HUES6 (cell line): ENCODE results near the gene SNTG2.

Experiments
- H3K27ac ChIP-seq: 2 replicates; pipeline ENCODE4 v1.7.0; 2013; ENCODE audit warnings: low read depth, mild to moderate bottlenecking, low read length, inconsistent platforms
- H3K27me3 ChIP-seq: 2 replicates; pipeline ENCODE4 v1.6.1; 2013; ENCODE audit warnings: low read length; ENCODE audit not compliant: control insufficient read depth, insufficient read depth
- H3K36me3 ChIP-seq: 2 replicates; pipeline ENCODE4 v1.6.1; 2013; ENCODE audit warnings: low read length; ENCODE audit not compliant: control insufficient read depth, insufficient read depth
- H3K4me1 ChIP-seq: 2 replicates; pipeline ENCODE4 v1.6.1; 2013; ENCODE audit warnings: low read length; ENCODE audit not compliant: control insufficient read depth, insufficient read depth
- H3K4me3 ChIP-seq: 2 replicates; pipeline ENCODE4 v1.5.1; 2013; ENCODE audit warnings: low read depth, low read length
- H3K9ac ChIP-seq: one replicate; pipeline ENCODE4 v1.6.1; 2013; ENCODE audit warnings: mild to moderate bottlenecking, low read length
- H3K9me3 ChIP-seq: 2 replicates; pipeline ENCODE4 v1.6.1; 2013; ENCODE audit warnings: low read depth, low read length; ENCODE audit not compliant: control insufficient read depth, insufficient read depth

SNTG2 gene

DNA sequence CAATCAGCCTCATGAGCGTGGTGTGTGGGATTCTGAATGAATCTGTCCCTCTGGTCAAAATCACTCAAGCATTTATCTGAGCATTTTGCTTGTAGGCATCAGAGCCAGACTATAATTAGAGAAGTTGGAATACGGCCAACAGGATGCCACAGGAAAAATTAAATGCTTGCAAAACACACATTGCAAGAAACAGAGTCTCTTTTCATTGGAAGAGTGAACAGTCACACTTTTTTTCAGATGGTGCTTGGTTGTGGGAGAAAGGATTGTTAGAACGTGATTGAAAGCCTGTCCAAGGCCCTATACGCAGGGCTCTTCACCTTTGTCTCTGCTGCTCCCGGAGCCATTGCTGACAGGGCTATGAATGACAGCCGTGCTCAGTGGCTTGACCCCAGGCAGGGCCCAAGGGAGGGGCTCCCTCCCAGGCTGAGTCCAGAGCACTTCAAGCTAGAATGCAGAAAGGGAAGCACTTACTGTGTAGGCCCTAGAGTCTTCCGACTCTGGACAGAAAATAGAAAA is 59.8 kb downstream of the SNTG2 start:
- no peak overlapping the region for H3K27ac ChIP-seq
- H3K4me3 ChIP-seq, result no peak overlapping the region
- H3K9me3 ChIP-seq, result no peaks in the 10 kb centered on the region
- H3K4me1 ChIP-seq, result no peaks in the 10 kb centered on the region
- peaks cover 5% of the 10 kb centered on the region; the same call in 1 of the 2 replicates for H3K27me3 ChIP-seq
- no peak overlapping the region for H3K9ac ChIP-seq
- no peaks in the 10 kb centered on the region for H3K36me3 ChIP-seq

DNA sequence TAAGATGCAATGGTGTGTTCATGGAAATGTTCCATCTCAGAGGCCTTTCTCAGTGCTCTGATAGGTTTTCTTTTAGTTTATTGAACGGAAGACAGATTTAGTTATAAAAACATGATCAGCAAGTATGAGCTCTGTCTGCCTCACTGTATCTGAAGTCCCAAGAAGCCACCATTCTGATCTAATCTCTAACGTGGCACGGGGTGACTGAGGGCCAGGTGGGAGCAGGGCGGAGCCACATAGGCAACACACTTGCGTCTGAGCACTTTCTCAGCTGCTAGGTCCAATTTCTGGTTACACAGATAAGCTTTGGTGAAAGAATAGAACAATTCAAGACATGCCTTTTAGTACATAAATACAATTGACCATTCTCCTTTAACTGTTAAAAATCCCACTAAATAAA is 60.4 kb downstream of the SNTG2 start:
- Histone ChIP-seq H3K9me3 (no peaks in the 10 kb centered on the region), H3K9ac (no peak overlapping the region), H3K4me1 (no peaks in the 10 kb centered on the region), H3K27me3 (peaks cover 5% of the 10 kb centered on the region; the same call in 1 of the 2 replicates), H3K36me3 (no peaks in the 10 kb centered on the region), H3K4me3 (no peak overlapping the region), H3K27ac (no peak overlapping the region)

DNA sequence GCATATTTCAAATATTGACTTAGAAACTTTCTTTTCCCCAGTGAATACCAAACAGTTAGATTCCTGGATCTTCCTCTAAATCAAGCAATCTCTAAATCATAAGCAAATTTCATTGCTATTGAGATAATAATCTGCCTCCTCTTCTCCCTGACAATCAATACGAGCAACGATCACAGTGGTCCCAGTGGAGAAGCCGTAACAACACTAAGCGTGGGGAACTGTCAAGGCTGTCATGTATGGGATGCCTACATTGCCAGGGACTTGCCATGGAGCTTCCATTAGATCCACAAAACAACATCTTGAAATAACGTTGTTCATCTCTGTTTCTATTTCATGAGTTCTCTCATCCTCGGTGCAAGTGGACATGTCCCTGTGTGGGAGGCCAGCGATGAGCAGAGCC is 61.3 kb downstream of the SNTG2 start:
- no peaks in the 10 kb centered on the region for H3K4me1 ChIP-seq
- no peak overlapping the region for H3K4me3 ChIP-seq
- H3K36me3 ChIP-seq, result no peaks in the 10 kb centered on the region
- H3K27me3 ChIP-seq, result peaks cover 5% of the 10 kb centered on the region; the same call in 1 of the 2 replicates
- no peak overlapping the region for H3K9ac ChIP-seq
- no peak overlapping the region for H3K27ac ChIP-seq
- H3K9me3 ChIP-seq, result no peaks in the 10 kb centered on the region

DNA sequence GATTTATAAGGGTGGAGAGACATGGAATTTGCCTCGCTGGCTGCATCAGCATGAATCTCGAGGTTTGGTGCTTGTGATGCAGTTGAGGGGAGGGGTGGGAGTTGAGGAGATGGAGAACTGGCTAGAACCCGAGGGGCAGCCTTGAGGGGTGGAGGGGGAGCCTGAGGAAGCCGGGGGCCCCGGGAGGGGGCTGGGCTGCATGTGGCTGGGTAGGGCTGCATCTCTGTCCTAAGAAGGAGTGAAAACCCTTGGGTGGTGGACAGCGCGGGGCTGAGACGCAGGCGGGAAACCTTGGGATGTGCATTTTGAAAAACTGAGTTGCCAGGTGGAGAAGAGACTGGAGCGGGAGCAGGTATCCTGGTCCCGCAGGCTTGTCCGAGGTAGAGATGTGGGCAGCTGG is 64.2 kb downstream of the SNTG2 start:
- H3K9ac ChIP-seq, result no peak overlapping the region

DNA sequence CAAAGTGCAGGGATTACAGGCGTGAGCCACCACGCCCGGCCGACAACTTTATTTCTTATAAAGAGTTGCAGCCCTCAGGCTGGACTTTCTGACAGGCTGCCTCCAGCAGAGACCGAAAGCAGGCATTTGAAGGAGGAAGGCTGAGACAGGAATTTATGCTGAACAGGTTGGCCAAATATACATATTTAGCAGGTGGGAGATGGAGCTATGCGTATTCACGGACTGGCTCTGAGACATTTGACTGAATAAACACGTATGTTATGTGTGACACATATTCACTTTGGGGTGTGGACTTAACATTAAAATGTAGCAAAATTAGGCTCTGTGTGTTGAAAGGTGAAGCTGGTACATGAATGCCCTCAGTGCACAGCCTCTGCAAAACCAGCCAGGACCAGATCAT is 65.9 kb downstream of the SNTG2 start:
- no peak overlapping the region for H3K27ac ChIP-seq
- H3K9ac ChIP-seq, result no peak overlapping the region
- H3K27me3 ChIP-seq, result peaks cover 5% of the 10 kb centered on the region; the same call in 1 of the 2 replicates
- H3K4me3 ChIP-seq, result no peak overlapping the region
- no peaks in the 10 kb centered on the region for H3K9me3 ChIP-seq
- no peaks in the 10 kb centered on the region for H3K36me3 ChIP-seq
- no peaks in the 10 kb centered on the region for H3K4me1 ChIP-seq

More for the DNA sequence above, 64.2 kb downstream of the SNTG2 start:
- Histone ChIP-seq H3K9me3 (no peaks in the 10 kb centered on the region), H3K27ac (no peak overlapping the region), H3K27me3 (peaks cover 5% of the 10 kb centered on the region; the same call in 1 of the 2 replicates), H3K4me3 (no peak overlapping the region), H3K4me1 (no peaks in the 10 kb centered on the region), H3K36me3 (no peaks in the 10 kb centered on the region)

DNA sequence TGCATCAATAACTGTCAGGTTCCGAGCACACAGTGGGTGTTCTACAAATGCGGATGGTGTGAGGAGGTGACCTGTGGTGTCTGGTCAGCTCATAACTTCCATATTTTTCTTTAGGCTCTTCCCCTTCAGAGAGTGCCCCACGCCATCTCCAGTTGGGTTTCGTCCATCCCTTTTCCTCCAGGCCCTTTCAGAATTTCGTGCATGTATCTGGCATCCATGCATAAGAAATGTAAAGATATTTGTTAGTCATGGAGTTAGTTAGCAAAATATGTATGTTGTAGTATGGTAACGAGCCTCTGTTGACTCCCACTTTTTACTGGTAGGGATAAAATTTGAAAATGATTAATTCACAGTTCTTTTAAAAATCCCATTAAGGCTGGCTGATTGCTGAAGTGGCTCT is 67.2 kb downstream of the SNTG2 start:
- no peaks in the 10 kb centered on the region for H3K36me3 ChIP-seq
- no peaks in the 10 kb centered on the region for H3K4me1 ChIP-seq
- no peak overlapping the region for H3K27ac ChIP-seq
- H3K27me3 ChIP-seq, result no peaks in the 10 kb centered on the region
- no peak overlapping the region for H3K4me3 ChIP-seq
- H3K9me3 ChIP-seq, result no peaks in the 10 kb centered on the region
- H3K9ac ChIP-seq, result no peak overlapping the region

DNA sequence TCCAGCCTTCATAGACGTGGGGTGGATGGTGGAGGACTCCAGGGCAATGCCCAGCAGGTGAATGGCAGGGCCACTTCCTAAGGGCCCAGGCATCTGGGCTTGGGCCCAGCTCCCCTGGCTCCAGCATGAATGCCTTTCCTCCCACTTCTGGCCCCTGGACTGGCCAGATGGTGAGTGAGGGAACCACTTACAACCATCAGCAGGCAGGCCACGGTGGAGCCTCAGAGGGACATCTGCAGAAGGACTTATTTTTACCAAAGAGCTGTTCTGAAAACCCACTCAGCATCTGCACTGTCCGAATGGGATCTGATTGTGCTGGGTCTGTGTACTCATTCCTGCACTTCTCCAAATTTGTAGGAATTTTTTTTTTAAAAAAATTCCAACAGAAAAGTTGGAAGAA is 69.6 kb downstream of the SNTG2 start:
- Histone ChIP-seq H3K36me3 (no peaks in the 10 kb centered on the region), H3K9me3 (no peaks in the 10 kb centered on the region), H3K27me3 (no peaks in the 10 kb centered on the region), H3K4me1 (no peaks in the 10 kb centered on the region), H3K27ac (no peak overlapping the region), H3K9ac (no peak overlapping the region), H3K4me3 (no peak overlapping the region)

DNA sequence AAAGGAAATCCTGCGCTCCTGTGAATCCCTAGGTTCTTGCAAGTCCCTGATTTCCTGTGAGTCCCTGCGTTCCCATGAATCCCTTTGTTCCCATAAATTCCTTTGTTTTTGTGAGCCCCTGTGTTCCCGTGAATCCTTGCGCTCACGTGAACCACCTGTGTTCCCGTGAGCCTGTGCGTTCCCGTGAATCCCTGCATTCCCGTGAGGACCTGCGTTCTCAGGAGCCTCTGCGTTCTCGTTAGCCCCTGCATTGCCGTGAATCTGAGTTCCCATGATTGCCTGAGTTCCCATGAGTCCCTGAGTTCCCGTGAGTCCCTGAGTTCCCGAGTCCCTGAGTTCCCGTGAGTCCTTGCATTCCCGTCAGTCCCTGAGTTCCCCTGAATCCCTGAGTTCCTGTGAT is 71.5 kb downstream of the SNTG2 start:
- Histone ChIP-seq H3K4me1 (no peaks in the 10 kb centered on the region), H3K27me3 (0 out of 2 replicates have a peak, but pooled peaks cover 4% of the 10 kb centered on the region), H3K27ac (no peak overlapping the region), H3K9ac (no peak overlapping the region), H3K9me3 (no peaks in the 10 kb centered on the region), H3K4me3 (no peak overlapping the region), H3K36me3 (no peaks in the 10 kb centered on the region)

DNA sequence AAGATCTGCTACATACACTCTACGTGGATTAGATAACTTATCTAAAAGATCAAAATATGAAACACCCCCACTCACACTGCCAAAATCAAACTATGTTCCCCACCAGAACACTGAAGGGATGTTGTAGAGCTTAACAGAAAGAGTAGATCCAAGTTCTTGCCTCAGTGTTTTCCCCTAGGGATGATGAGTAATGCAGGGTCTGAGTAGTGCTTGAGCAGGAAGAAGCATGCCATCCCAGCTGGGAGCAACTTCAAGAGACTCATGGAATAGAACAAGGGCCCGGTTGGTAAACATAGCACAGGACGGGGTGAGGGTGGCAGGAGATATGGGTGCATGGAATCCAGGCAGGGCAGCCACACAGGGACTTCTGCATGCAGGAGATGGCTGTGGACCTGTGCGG is 74.3 kb downstream of the SNTG2 start:
- 0 out of 2 replicates have a peak, but pooled peaks cover 4% of the 10 kb centered on the region for H3K27me3 ChIP-seq
- peaks cover 3% of the 10 kb centered on the region; the same call in 1 of the 2 replicates for H3K4me1 ChIP-seq
- no peak overlapping the region for H3K9ac ChIP-seq
- no peak overlapping the region for H3K27ac ChIP-seq
- H3K36me3 ChIP-seq, result no peaks in the 10 kb centered on the region
- no peak overlapping the region for H3K4me3 ChIP-seq
- H3K9me3 ChIP-seq, result no peaks in the 10 kb centered on the region

DNA sequence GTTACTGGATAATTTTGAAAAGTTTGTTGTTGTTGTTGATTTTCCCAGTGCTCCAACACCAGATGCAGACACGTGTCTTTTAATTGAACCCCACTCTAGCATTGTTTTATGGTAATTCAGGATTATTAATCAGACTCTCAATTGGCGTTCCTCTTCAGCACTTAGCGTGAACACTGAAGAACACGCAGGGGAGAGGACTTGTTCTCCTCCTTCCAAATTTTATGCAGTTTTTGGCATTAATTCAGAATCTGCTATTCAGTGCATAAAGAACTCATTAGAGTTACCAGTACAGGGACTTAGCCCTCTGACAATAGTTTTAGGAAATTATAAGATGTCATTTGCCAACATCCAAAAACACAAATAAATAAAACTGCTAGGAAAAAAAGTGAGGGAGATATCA is 75.5 kb downstream of the SNTG2 start:
- Histone ChIP-seq H3K4me3 (no peak overlapping the region), H3K9ac (no peak overlapping the region), H3K36me3 (no peaks in the 10 kb centered on the region), H3K27me3 (0 out of 2 replicates have a peak, but pooled peaks cover 4% of the 10 kb centered on the region), H3K4me1 (peaks cover 3% of the 10 kb centered on the region; the same call in 1 of the 2 replicates), H3K9me3 (no peaks in the 10 kb centered on the region), H3K27ac (no peak overlapping the region)

DNA sequence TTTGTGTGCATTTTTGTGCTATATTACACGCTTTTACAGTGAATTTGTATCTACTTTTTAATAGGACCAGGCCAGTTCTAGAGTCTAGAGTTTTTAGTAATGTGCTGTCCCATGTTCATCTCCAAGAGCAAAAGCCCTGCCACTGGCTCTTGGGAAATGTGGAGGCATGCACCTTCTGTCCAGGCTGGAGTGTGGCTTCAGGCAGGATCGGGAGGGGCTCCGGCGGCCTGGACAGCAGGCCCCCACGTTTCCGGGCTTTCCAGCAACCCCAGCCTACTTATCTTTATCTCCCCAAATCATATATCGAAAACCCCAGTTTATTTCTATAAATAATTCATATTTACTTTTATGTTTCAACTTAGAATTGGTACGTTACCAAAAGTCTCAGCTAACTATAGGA is 78.2 kb downstream of the SNTG2 start:
- no peak overlapping the region for H3K9ac ChIP-seq
- H3K27me3 ChIP-seq, result 0 out of 2 replicates have a peak, but pooled peaks cover 4% of the 10 kb centered on the region
- H3K4me1 ChIP-seq, result peaks cover 3% of the 10 kb centered on the region; the same call in 1 of the 2 replicates
- no peak overlapping the region for H3K4me3 ChIP-seq
- no peaks in the 10 kb centered on the region for H3K9me3 ChIP-seq
- H3K27ac ChIP-seq, result no peak overlapping the region
- H3K36me3 ChIP-seq, result no peaks in the 10 kb centered on the region
